Loucy (cell line): ENCODE results near the gene CDH22.

ENCODE experiments used
- H2AFZ ChIP-seq: fragments of 200-600 bp; sonication (generic); 2 replicates; pipeline ENCODE4 v1.6.0; 2016; ENCODE audit warnings: antibody characterized with exemption, mild to moderate bottlenecking, low read length, moderate library complexity
- H3F3A ChIP-seq: fragments of 200-600 bp; 2 replicates; pipeline ENCODE4 v1.6.0; 2016; ENCODE audit warnings: antibody characterized with exemption, low read depth, mild to moderate bottlenecking
- H3K27me3 ChIP-seq: fragments of 200-600 bp; sonication (generic); 2 replicates; pipeline ENCODE4 v1.6.1; 2014; ENCODE audit warnings: low read length, mild to moderate bottlenecking; ENCODE audit not compliant: insufficient read depth, poor library complexity, severe bottlenecking
- H3K36me3 ChIP-seq: fragments of 200-600 bp; sonication (generic); 2 replicates; pipeline ENCODE4 v1.6.1; 2016; ENCODE audit warnings: low read length; ENCODE audit not compliant: insufficient read depth
- H3K4me1 ChIP-seq: fragments of 200-600 bp; sonication (generic); 2 replicates; pipeline ENCODE4 v1.5.1; 2014; ENCODE audit warnings: low read length, mild to moderate bottlenecking; ENCODE audit not compliant: insufficient read depth, poor library complexity, severe bottlenecking
- H3K4me2 ChIP-seq: fragments of 200-600 bp; sonication (generic); 2 replicates; pipeline ENCODE4 v1.6.0; 2014; ENCODE audit warnings: antibody characterized with exemption, low read length, low read depth, mild to moderate bottlenecking; ENCODE audit not compliant: poor library complexity, severe bottlenecking
- H3K4me3 ChIP-seq: fragments of 200-600 bp; sonication (generic); 2 replicates; pipeline ENCODE4 v1.5.1; 2014; ENCODE audit warnings: low read length, mild to moderate bottlenecking, mixed read lengths; ENCODE audit not compliant: poor library complexity, severe bottlenecking
- H3K79me2 ChIP-seq: fragments of 200-600 bp; sonication (generic); 2 replicates; pipeline ENCODE4 v1.6.1; 2014; ENCODE audit warnings: low read length; ENCODE audit not compliant: insufficient read depth
- H3K9ac ChIP-seq: fragments of 200-600 bp; sonication (generic); 2 replicates; pipeline ENCODE4 v1.6.0; 2014; ENCODE audit warnings: mild to moderate bottlenecking, low read depth, low read length, moderate library complexity; ENCODE audit not compliant: poor library complexity, severe bottlenecking
- H3K9me2 ChIP-seq: fragments of 200-600 bp; sonication (generic); replicated peaks from 2 replicates; pipeline ENCODE4 v1.6.1; 2016; ENCODE audit warnings: low read depth, low read length, mixed read lengths
- H3K9me3 ChIP-seq: fragments of 200-600 bp; sonication (generic); 2 replicates; pipeline ENCODE4 v1.6.1; 2014; ENCODE audit warnings: mild to moderate bottlenecking, antibody characterized with exemption, low read length, low read depth; ENCODE audit not compliant: insufficient read depth
- H4K20me1 ChIP-seq: fragments of 200-600 bp; sonication (generic); 2 replicates; pipeline ENCODE4 v1.6.0; 2014; ENCODE audit warnings: antibody characterized with exemption, low read length, mild to moderate bottlenecking; ENCODE audit not compliant: insufficient read depth, poor library complexity, severe bottlenecking
- EZH2phosphoT487 ChIP-seq: fragments of 200-600 bp; IDR thresholded peaks from 2 replicates; pipeline ENCODE4 v1.6.1; 2018; ENCODE audit warnings: antibody characterized with exemption, mild to moderate bottlenecking, moderate library complexity, borderline replicate concordance
- TF ChIP-seq, protein P1 (sequence below): fragments of 200-600 bp; sonication (generic); conservative IDR thresholded peaks from 2 replicates; pipeline ENCODE4 v1.5.1; 2014; ENCODE audit warnings: mild to moderate bottlenecking, antibody characterized with exemption, low read length

The CDH22 gene

DNA sequence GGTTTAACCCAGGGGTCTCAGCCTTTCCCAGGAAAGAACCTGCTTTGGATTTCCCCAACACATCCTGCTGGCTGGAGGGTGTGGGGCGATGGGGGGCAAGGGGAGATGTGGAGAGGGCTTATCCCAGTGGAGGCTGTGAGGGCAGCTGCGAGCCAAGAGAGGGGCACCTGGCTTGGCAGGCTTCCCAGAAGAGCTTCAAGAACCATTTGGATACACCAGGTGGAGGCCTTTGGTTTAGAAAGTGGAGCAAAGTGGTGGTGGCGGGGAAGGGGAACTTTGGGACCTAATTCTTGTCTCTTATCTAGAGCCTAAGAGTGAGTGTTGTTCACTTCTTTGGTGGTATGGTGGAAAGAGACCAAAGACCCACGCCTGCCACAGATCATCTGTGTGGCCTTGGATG, 177.8 kb downstream of the CDH22 start:
- Histone ChIP-seq H4K20me1 (no peaks in the 10 kb centered on the region), H3K9me2 (no peaks in the 10 kb centered on the region), H3K9ac (no peak overlapping the region), H3K4me3 (no peak overlapping the region), H3K4me2 (no peak overlapping the region), H3K4me1 (no peaks in the 10 kb centered on the region), H3K27me3 (no peaks in the 10 kb centered on the region), H3K79me2 (no peaks in the 10 kb centered on the region), H2AFZ (no peak overlapping the region), H3F3A (no peaks in the 10 kb centered on the region), H3K9me3 (no peaks in the 10 kb centered on the region), H3K36me3 (no peaks in the 10 kb centered on the region)
- TF ChIP-seq, protein P1, sequence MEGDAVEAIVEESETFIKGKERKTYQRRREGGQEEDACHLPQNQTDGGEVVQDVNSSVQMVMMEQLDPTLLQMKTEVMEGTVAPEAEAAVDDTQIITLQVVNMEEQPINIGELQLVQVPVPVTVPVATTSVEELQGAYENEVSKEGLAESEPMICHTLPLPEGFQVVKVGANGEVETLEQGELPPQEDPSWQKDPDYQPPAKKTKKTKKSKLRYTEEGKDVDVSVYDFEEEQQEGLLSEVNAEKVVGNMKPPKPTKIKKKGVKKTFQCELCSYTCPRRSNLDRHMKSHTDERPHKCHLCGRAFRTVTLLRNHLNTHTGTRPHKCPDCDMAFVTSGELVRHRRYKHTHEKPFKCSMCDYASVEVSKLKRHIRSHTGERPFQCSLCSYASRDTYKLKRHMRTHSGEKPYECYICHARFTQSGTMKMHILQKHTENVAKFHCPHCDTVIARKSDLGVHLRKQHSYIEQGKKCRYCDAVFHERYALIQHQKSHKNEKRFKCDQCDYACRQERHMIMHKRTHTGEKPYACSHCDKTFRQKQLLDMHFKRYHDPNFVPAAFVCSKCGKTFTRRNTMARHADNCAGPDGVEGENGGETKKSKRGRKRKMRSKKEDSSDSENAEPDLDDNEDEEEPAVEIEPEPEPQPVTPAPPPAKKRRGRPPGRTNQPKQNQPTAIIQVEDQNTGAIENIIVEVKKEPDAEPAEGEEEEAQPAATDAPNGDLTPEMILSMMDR = no peak
- no peak for TF ChIP-seq EZH2phosphoT487

DNA sequence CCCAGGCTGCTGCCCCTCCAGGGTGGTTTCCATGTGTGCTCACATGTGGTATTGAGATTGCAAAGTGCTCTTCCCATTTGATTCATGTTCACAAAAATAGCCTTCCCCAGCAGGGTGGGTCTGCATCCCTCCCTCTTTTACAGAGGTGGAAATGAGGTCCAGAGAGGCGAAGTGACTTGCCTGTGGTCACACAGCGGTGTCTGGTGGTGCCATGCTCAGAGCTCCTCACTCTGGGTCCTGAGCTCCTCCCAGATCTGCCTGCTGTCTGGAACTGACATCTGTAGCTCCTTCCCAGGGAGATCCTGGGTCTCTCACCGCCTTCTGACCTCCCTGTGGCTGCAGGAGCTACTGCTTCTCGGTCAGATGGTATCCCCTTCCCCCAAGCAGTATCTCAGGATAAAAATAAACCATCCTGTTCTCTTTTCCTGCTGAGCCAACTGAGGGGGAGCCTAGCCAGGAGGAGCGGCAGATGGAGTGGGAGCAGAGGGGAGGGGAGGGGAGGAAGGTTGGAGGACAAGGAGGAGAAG, 178.3 kb downstream of the CDH22 start:
- Histone ChIP-seq H3K4me1 (no peaks in the 10 kb centered on the region), H3K36me3 (no peaks in the 10 kb centered on the region), H3K9me3 (no peaks in the 10 kb centered on the region), H3K4me3 (no peak overlapping the region), H2AFZ (no peak overlapping the region), H3K79me2 (no peaks in the 10 kb centered on the region), H3K27me3 (no peaks in the 10 kb centered on the region), H3K4me2 (no peak overlapping the region), H3K9me2 (no peaks in the 10 kb centered on the region), H3K9ac (no peak overlapping the region), H3F3A (no peaks in the 10 kb centered on the region), H4K20me1 (no peaks in the 10 kb centered on the region)
- no peak for TF ChIP-seq EZH2phosphoT487
- TF ChIP-seq, protein P1 = no peak

GRCh38 chr20:46128310-46129151, 179.8 kb downstream of the CDH22 start:
- Histone ChIP-seq H3F3A (no peaks in the 10 kb centered on the region), H3K4me1 (no peaks in the 10 kb centered on the region), H3K9me3 (no peaks in the 10 kb centered on the region), H3K36me3 (no peaks in the 10 kb centered on the region), H3K4me3 (no peak overlapping the region), H3K27me3 (no peaks in the 10 kb centered on the region), H3K9ac (no peak overlapping the region), H4K20me1 (no peaks in the 10 kb centered on the region), H2AFZ (no peak overlapping the region), H3K79me2 (no peaks in the 10 kb centered on the region), H3K4me2 (no peak overlapping the region), H3K9me2 (no peaks in the 10 kb centered on the region)
- no peak for TF ChIP-seq EZH2phosphoT487
- TF ChIP-seq, protein P1 = peak; percentile 71
